Transverse colon (tissue), 3 donors: Measurements from ENCODE around the gene ZNF672.

Source experiments
- CTCF ChIP-seq, 5 experiments: fragments of 200-600 bp in 3 of 5; fragments of 450-650 bp in 2 of 5; sonication (generic) in 3 of 5; IDR thresholded peaks; 1 replicate in 2 of 5; 2 replicates in 3 of 5; pipeline ENCODE4 v1.5.1; 2016 to 2017; ENCODE audit warnings: antibody characterized with exemption in 5 of 5, inconsistent platforms in 3 of 5, mild to moderate bottlenecking in 2 of 5, moderate library complexity in 1 of 5
- EP300 ChIP-seq: sonication (generic); formaldehyde crosslinking; IDR thresholded peaks from one replicate; pipeline ENCODE4 v1.6.1; 2017; ENCODE audit warnings: antibody characterized with exemption, low read depth
- POLR2A ChIP-seq: fragments of 450-650 bp; IDR thresholded peaks from one replicate; pipeline ENCODE4 v1.6.1; 2016; ENCODE audit warnings: antibody characterized with exemption, mild to moderate bottlenecking, moderate library complexity

DNA sequence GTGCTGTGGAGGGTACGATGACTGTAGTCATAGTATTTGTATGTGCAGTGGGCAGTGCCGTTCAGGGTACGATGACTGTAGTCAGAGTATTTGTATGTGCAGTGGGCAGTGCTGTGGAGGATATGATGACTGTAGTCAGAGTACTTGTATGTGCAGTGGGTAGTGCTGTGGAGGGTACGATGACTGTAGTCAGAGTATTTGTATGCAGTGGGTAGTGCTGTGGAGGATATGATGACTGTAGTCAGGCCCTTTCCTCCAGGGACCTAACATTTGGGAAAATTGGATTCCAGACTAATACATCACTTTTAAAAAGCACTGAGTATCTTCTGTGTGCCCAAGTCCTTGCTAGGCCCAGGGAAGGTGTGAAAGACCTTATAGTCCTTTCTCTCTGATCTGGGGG is 2.9 kb downstream of the ZNF672 start:
- TF ChIP-seq CTCF (IDR thresholded peaks at IDR 0.05) (no peak), POLR2A (no peak), EP300 (no peak)
